Stomach smooth muscle (tissue), 2 donors: ENCODE measurements around the gene CDH16.
"Not testable (repeated sequence)": the region's sequence is repeated elsewhere in the genome, so short reads cannot be mapped to it uniquely, and the experiment has no call there.

Experiments
- H3K27ac ChIP-seq: one replicate; pipeline ENCODE4 v1.7.0; 2013; ENCODE audit warnings: mild to moderate bottlenecking, low read length, inconsistent platforms
- H3K27me3 ChIP-seq, 2 donors: one replicate each; pipeline ENCODE4 v1.7.0; 2013; ENCODE audit warnings: low read length in 2 of 2; ENCODE audit not compliant: insufficient read depth in 2 of 2, control insufficient read depth in 1 of 2
- H3K36me3 ChIP-seq, 2 donors: one replicate each; pipeline ENCODE4 v1.7.0; 2013; ENCODE audit warnings: low read length in 2 of 2; ENCODE audit not compliant: control insufficient read depth in 2 of 2, insufficient read depth in 2 of 2
- H3K4me1 ChIP-seq: one replicate; pipeline ENCODE4 v1.7.0; 2013; ENCODE audit warnings: low read length; ENCODE audit not compliant: control insufficient read depth, insufficient read depth
- H3K4me3 ChIP-seq, 2 donors: one replicate each; pipeline ENCODE4 v1.7.0; 2013; ENCODE audit warnings: low read length in 2 of 2
- H3K9ac ChIP-seq, 2 donors: one replicate each; pipeline ENCODE4 v1.7.0; 2013; ENCODE audit warnings: low read length in 2 of 2, mild to moderate bottlenecking in 1 of 2
- H3K9me3 ChIP-seq, 2 donors: one replicate each; pipeline ENCODE4 v1.7.0; 2013; ENCODE audit warnings: low read length in 2 of 2; ENCODE audit not compliant: control insufficient read depth in 2 of 2
- donor health status: healthy.
- donor health status: Pancreatic carcinoma.

The CDH16 gene, protein sequence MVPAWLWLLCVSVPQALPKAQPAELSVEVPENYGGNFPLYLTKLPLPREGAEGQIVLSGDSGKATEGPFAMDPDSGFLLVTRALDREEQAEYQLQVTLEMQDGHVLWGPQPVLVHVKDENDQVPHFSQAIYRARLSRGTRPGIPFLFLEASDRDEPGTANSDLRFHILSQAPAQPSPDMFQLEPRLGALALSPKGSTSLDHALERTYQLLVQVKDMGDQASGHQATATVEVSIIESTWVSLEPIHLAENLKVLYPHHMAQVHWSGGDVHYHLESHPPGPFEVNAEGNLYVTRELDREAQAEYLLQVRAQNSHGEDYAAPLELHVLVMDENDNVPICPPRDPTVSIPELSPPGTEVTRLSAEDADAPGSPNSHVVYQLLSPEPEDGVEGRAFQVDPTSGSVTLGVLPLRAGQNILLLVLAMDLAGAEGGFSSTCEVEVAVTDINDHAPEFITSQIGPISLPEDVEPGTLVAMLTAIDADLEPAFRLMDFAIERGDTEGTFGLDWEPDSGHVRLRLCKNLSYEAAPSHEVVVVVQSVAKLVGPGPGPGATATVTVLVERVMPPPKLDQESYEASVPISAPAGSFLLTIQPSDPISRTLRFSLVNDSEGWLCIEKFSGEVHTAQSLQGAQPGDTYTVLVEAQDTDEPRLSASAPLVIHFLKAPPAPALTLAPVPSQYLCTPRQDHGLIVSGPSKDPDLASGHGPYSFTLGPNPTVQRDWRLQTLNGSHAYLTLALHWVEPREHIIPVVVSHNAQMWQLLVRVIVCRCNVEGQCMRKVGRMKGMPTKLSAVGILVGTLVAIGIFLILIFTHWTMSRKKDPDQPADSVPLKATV

GRCh38 chr16:66918803-66919568, at the start of gene CDH16:
TSS of gene CDH16 (minus strand) at chr16:66918885. CDS start at chr16:66918065, 820 bp downstream.
- Histone ChIP-seq H3K4me1 (peaks cover 48% of the 10 kb centered on the region), H3K27me3 (no peaks in the 10 kb centered on the region), H3K9me3 (no peaks in the 10 kb centered on the region), H3K4me3 (no peak within 1 kb of the TSS), H3K36me3 (peaks cover 4 to 6% of the 10 kb centered on the region in 2 donors), H3K9ac (no peak within 1 kb of the TSS), H3K27ac (no peak within 1 kb of the TSS)

GRCh38 chr16:66964049-66964448, 45.4 kb upstream of the CDH16 start:
- H3K4me1 ChIP-seq: no peaks in the 10 kb centered on the region
- H3K36me3 ChIP-seq: no peaks in the 10 kb centered on the region
- no peak overlapping the region for H3K9ac ChIP-seq

GRCh38 chr16:66961914-66962313, 43.2 kb upstream of the CDH16 start:
- H3K27ac ChIP-seq: no peak overlapping the region

More at GRCh38 chr16:66964049-66964448, 45.4 kb upstream of the CDH16 start:
- Histone ChIP-seq H3K9me3 (no peaks in the 10 kb centered on the region), H3K27ac (no peak overlapping the region), H3K4me3 (no peak overlapping the region), H3K27me3 (peaks cover 0 to 3% of the 10 kb centered on the region in 2 donors)

DNA sequence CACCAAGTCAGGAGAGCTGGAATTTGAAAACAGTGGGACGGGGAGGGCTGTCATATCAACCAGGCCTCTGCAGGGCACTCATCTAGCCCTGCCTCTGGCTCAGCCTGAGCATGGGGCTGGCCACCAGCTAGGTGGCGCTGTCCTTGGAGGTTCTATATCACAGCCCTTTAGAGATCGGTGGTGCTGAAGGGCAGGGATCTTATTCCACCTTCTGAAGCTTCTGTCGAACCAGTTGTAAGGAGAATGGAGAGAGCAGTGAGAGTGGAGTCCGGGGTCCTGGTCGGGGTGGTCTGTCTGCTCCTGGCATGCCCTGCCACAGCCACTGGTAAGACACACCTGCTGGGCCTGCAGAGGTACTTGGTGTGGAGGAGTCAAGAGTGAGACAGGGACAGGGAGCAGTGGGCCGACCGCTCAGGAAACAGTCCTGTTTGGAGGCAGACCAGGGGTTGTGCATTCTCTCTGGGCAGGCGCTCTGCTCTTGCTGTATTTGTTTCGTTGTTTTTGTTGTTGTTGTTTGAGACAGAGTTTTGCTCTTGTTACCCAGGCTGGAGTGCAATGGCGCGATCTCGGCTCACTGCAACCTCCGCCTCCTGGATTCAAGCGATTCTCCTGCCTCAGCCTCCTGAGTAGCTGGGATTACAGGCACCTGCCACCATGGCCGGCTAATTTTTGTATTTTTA, 42.5 kb upstream of the CDH16 start, which contains the start of gene CES3:
TSS of gene CES3 (plus strand) at position 202 of the 680 bp plus-strand sequence. CDS start at position 244, 42 bp downstream.
- no peak within 1 kb of the TSS for H3K9ac ChIP-seq
- no peaks in the 10 kb centered on the region for H3K9me3 ChIP-seq
- peaks cover 0 to 3% of the 10 kb centered on the region in 2 donors for H3K27me3 ChIP-seq
- H3K4me1 ChIP-seq: no peaks in the 10 kb centered on the region
- H3K36me3 ChIP-seq: no peaks in the 10 kb centered on the region
- H3K27ac ChIP-seq: no peak within 1 kb of the TSS
- H3K4me3 ChIP-seq: no peak within 1 kb of the TSS

More at GRCh38 chr16:66961914-66962313, 43.2 kb upstream of the CDH16 start:
- H3K9ac ChIP-seq: no peak overlapping the region
- H3K36me3 ChIP-seq: no peaks in the 10 kb centered on the region
- H3K9me3 ChIP-seq: no peaks in the 10 kb centered on the region
- no peaks in the 10 kb centered on the region for H3K4me1 ChIP-seq
- no peak overlapping the region for H3K4me3 ChIP-seq
- H3K27me3 ChIP-seq: peaks cover 0 to 3% of the 10 kb centered on the region in 2 donors

- no peak overlapping the region for H3K4me3 ChIP-seq
- no peaks in the 10 kb centered on the region for H3K36me3 ChIP-seq
- H3K27ac ChIP-seq: no peak overlapping the region
These were observed 41.6 kb upstream of the CDH16 start for GRCh38 chr16:66960270-66960669.

GRCh38 chr16:66959704-66960161, 41.0 kb upstream of the CDH16 start:
- no peak overlapping the region for H3K9ac ChIP-seq
- H3K27me3 ChIP-seq: peaks cover 0 to 3% of the 10 kb centered on the region in 2 donors
- no peak overlapping the region for H3K4me3 ChIP-seq
- no peaks in the 10 kb centered on the region for H3K4me1 ChIP-seq
- no peaks in the 10 kb centered on the region for H3K36me3 ChIP-seq
- no peaks in the 10 kb centered on the region for H3K9me3 ChIP-seq
- no peak overlapping the region for H3K27ac ChIP-seq

More at GRCh38 chr16:66960270-66960669, 41.6 kb upstream of the CDH16 start:
- Histone ChIP-seq H3K9ac (no peak overlapping the region), H3K4me1 (no peaks in the 10 kb centered on the region), H3K9me3 (no peaks in the 10 kb centered on the region), H3K27me3 (peaks cover 0 to 3% of the 10 kb centered on the region in 2 donors)

DNA sequence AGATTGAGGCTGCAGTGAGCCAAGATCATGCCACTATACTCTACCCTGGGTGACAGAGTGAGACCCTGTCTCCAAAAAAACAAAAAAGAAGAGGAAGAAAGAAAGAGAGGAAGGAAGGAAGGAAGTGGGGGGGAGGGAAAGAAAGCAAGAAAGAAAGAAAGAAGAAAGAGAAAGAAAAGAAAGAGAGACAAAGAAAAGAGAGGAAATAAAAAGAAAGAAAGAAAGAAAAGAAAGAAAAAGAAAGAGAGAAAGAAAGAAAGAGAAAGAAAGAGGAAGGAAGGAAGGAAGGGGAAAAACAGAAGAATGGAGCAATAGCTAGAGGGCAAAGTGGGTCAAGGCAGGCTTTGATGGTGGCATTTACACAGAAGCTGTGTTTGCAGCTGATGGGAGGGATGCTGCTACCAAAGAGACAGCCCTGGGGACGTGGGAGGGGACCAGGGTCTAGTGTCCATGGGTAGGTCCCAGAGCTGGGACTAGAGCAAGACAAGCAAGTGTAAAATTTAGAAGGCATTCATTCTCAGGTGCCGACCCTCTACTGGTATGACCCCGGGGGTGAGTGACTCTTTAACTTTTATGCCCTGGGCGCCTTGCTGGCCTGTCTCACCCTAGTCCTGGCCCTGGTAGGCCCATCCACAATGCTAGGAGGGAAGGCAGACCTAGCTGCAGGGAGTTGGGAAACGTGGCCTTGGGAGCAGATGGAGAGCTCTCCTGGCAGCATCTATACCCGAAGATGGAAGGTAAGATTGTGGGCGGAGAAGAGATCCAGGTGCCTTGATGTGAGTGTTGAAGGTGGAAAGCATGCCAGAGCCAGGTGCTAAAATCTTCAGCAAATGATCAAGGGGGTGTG, 40.4 kb upstream of the CDH16 start:
- H3K27ac ChIP-seq: no peak overlapping the region

GRCh38 chr16:66956154-66956457, 37.4 kb upstream of the CDH16 start:
- not testable (repeated sequence) for H3K9me3 ChIP-seq, H3K27me3 ChIP-seq, H3K36me3 ChIP-seq, H3K9ac ChIP-seq, H3K27ac ChIP-seq, H3K4me1 ChIP-seq, H3K4me3 ChIP-seq

More for the DNA sequence above, 40.4 kb upstream of the CDH16 start:
- H3K4me1 ChIP-seq: no peaks in the 10 kb centered on the region
- H3K9me3 ChIP-seq: no peaks in the 10 kb centered on the region
- no peak overlapping the region for H3K4me3 ChIP-seq
- no peaks in the 10 kb centered on the region for H3K27me3 ChIP-seq
- H3K36me3 ChIP-seq: no peaks in the 10 kb centered on the region
- no peak overlapping the region for H3K9ac ChIP-seq

DNA sequence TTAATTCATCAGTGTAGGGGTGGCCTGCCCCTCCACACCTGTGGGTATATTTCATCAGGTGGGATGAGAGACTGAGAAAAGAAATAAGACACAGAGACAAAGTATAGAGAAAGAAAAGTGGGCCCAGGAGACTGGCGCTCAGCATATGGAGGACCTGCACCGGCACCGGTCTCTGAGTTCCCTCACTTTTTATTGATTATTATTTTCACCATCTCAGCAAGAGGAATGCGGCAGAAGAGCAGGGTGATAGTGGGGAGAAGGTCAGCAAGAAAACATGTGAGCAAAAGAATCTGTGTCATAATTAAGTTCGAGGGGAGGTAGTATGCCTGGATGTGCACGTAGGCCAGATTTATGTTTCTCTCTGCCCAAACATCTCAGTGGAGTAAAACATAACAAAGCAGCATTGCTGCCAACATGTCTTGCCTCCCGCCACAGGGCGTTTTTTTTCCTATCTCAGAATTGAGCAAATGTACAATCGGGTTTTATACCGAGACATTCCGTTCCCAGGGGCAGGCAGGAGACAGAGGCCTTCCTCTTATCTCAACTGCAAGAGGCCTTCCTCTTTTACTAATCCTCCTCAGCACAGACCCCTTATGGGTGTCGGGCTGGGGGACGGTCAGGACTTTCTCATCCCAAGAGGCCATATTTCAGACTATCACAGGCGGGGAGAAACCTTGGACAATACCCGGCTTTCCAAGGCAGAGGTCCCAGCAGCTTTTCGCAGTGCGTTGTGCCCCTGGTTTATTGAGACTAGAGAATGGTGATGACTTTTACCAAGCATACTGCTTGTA, 36.9 kb upstream of the CDH16 start:
- H3K27me3 ChIP-seq: not testable (repeated sequence)

More for the DNA sequence above, 36.9 kb upstream of the CDH16 start:
- not testable (repeated sequence) for H3K9me3 ChIP-seq, H3K4me1 ChIP-seq, H3K36me3 ChIP-seq, H3K9ac ChIP-seq, H3K4me3 ChIP-seq, H3K27ac ChIP-seq
